ENCODE measurements around the gene TAF15.

TAF15 gene

DNA sequence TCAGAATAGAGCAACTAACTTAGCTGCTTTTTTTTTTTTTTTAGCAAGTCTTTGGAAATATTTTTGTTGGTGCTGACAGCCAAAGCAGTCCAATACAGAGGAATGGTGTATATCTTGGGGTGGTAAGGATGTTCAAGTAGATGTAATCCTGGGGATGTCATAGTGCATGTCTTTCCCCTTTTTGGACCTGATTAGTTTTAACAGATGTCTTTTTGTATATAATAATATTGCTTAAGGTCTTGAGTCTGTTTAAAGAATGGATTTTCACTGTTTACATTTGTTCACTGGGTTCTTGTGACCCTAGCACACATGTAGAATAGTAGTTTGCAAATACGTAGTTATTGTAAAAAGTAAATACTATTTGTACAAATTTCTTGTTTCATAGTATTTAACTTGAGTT lies 7.9 kb downstream of the TAF15 start:
- no peak for DNase-seq (ENCODE audit: low read depth in 1 of 2, low spot score in 1 of 2)

DNA sequence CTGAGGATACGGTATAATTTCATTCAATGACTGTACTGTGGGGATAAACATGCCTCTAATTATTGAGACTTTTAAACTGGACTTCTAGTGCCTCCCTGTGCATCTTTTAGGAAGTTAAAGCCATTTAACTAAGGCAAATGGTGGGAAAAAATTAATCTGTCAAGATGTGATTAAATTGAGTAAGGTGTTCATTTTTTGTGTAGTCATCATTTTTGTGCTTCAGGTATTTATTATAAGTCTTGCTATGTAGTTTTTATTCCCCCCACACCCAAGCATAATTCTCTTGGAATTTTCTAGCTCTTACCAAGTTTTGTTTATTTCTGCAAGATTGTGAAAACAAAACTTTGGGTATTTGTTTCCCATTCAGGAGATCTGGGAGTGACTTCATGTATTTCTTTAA lies 10.2 kb downstream of the TAF15 start:
- no peak for DNase-seq (ENCODE audit: low read depth in 1 of 2, low spot score in 1 of 2)

DNA sequence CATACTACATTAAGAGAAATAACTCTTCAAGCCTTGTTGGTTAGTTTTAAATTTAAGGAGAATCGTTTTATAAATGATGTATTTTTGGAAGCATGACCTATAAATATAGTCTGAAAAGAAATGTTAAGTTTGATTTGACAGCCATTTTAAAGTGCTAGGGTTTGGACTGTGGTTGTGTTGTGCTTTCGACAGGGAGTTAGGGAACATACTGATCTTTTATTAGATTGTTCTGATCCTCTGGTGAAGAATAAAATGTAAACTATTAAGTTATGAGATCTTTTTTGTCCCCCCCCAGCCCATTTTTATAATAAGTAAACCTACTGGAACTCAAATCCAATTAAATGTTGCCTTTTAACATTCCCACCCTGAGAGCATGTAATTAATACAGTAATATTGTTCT lies 12.0 kb downstream of the TAF15 start:
- DNase-seq (ENCODE audit: low read depth in 1 of 2, low spot score in 1 of 2) = no peak

DNA sequence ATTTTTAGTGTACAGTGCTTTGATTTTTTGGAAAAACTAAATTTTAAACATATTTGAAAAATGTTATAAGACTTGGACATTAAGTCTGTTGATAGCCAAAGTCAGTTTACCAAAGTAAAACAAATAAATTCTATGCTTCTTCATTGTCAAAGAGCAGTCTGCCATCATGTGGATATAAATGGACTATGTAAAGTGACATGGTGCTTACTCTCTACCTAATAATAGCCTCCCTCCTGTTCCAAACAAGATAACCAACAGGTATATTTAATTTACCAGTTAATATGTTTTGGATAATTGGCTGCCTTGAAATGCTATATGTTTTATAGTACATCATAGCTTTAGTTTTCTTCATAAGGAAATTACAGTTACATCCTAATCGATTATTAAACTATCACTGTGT lies 15.9 kb downstream of the TAF15 start:
- no peak for DNase-seq (ENCODE audit: low read depth in 1 of 2, low spot score in 1 of 2)

- no peak for DNase-seq (ENCODE audit: low read depth in 1 of 2, low spot score in 1 of 2)
Observed at GRCh38 chr17:35841101-35841500, 31.8 kb downstream of the TAF15 start.

DNA sequence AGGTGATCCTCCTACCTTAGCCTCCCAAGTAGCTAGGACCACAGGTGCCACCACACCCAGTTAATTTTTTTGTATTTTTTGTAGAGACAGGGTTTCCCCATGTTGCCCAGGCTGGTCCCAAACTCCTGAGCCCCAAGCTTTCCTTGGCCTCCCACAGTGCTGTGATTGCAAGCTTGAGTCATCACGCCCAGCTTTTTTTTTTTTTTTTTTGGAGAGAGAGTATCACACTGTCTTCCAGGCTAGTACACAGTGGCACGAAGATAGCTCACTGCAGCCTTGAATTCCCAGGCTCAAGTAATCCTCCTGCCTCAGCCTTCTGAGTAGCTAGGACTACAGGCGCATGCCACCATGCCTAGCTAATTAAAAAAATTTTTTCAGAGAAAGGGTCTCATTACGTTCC lies 32.2 kb downstream of the TAF15 start:
- DNase-seq (ENCODE audit: low read depth in 1 of 2, low spot score in 1 of 2) = no peak

GRCh38 chr17:35842239-35842638 lies 33.0 kb downstream of the TAF15 start:
- no peak for DNase-seq (ENCODE audit: low read depth in 1 of 2, low spot score in 1 of 2)

GRCh38 chr17:35843698-35844097 lies 34.4 kb downstream of the TAF15 start:
- no peak for DNase-seq (ENCODE audit: low read depth in 1 of 2, low spot score in 1 of 2)

GRCh38 chr17:35844547-35844946 lies 35.3 kb downstream of the TAF15 start:
- no peak for DNase-seq (ENCODE audit: low read depth in 1 of 2, low spot score in 1 of 2)

DNA sequence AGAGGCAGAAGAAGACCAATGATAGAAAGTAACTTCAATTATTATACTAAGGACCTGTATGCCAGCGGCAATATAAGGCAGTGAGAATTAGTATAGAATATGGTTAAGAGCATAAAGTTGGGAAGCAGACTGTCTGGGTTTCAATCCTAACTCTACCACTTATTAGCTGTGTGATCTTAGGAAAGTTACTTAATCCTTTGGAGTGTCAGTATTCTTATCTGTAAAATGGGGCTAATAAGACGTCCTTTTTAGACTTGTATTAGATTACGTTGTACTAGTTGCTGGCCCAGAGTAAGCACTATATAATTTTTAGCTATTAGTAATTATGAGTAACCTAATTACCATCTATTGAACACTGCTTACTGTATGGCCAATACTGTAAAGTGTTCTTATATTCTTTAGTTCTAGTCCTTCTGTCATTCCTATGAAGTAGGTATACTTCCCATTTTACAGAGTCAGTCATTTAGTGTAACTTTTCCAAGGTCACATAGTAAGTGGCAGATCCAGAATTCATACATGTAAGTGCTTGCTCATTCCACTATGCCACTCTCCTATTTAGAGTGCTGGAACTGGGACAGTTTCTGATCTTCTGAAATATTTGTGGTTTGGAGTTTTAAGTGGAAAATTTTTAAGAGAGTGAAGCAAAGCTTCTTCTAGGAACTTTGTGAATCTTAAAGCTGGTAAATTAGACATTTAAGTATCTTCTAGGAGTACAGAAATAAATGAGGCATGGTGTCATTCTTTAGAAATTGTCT lies 36.9 kb downstream of the TAF15 start:
- no peak for DNase-seq (ENCODE audit: low read depth in 1 of 2, low spot score in 1 of 2)

DNA sequence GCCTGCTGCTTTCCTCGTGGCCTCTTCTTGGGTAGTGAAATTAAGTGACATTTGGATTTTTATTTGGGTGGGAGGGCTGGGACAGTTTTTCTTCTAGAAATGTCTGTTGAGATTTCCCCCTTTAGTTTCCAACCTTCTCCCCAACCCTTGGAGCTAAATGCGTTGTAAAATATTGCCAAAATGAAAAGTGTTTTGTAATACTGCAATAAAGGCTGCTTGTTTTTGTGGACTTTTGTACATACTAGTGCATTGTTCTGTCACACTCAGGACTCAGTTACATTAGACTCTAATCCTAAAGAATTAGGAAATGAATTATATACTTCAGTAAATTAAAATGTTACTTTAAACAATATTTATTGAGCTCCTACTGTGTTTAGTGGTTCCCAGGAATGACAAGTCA lies 37.7 kb downstream of the TAF15 start:
- DNase-seq (ENCODE audit: low read depth in 1 of 2, low spot score in 1 of 2) = no peak

DNA sequence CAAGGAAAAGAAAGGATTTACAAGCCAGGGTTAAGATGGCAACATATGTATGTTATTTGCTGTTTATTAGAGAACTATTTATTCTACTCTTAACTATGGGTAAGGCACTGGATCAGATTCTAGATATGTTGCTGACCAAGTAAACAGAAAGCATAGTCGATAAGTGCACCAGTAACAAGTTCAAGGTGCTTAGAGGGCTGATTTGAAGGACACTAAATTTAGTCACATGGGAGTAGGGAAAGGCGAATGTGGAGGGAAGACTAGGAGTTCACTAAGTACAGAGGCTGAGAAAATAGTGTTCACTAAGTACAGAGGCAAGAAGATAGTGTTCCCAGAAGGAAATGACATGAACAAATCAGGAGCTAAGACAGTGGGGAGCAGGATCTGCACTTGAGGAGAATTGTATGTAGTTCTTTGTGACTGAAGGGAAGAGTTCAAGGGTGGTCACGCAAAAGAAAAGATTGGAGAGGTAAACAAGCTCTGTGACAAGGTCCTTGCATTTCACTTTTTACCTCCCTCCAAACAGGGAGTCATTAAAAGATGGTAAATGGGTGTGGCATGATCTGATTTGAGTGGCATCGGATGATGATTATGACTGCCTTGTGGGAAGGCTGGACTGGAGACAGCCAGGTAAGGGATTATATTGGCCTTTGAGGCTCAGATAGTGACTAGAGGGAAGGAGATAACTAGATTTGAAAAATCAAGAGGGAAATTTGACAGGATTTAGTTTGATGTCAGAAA lies 38.5 kb downstream of the TAF15 start:
- no peak for DNase-seq (ENCODE audit: low read depth in 1 of 2, low spot score in 1 of 2)

- peak in 1 of 2 donors; percentile 39 for DNase-seq (ENCODE audit: low read depth in 1 of 2, low spot score in 1 of 2)
Observed at GRCh38 chr17:35849469-35850348, 40.4 kb downstream of the TAF15 start.

DNA sequence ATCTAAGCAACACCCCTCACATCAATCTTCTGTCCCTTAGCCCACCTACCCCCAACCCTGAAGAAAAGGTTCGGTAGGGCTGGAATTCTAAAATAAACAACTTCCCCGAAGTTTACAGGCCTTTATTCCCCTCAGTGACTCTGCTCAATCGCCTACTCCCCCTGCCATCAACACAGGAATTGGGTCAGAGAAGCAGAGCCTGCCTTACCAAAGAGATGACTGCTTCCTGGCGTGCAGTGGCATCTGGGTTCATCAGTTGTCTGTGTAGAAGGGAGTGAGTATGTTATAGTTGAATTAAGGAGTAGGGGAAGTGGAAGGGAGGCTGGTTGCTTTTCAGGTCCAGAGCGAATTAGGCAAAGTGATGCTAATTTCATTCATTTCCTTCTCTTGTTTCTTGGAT lies 46.7 kb downstream of the TAF15 start:
- no peak for DNase-seq (ENCODE audit: low read depth in 1 of 2, low spot score in 1 of 2)

- no peak for DNase-seq (ENCODE audit: low read depth in 1 of 2, low spot score in 1 of 2)
Observed at GRCh38 chr17:35856603-35857002, 47.3 kb downstream of the TAF15 start.

- DNase-seq (ENCODE audit: low read depth in 1 of 2, low spot score in 1 of 2) = no peak
Observed at GRCh38 chr17:35864853-35865252, 55.6 kb downstream of the TAF15 start.

- DNase-seq (ENCODE audit: low read depth in 1 of 2, low spot score in 1 of 2) = no peak
Observed at GRCh38 chr17:35865412-35866340, 56.4 kb downstream of the TAF15 start.

- no peak for DNase-seq (ENCODE audit: low read depth in 1 of 2, low spot score in 1 of 2)
Observed at GRCh38 chr17:35866341-35866950, 57.2 kb downstream of the TAF15 start.

DNA sequence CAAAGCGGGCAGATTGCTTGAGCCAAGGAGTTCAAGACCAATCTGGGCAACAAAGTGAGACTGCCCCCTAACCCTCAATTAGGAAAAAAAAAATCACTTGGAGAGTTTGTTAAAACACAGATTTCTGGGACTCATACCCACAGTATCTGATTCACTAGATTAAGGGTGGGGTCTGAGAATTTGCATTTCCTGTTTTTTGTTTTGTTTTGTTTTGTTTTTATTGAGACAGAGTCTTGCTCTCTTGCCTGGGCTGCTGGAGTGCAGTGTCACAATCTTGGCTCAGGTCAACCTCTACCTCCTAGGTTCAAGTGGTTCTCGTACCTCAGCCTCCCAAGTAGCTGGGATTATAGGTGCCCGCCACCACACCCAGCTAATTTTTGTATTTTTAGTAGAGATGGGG lies 58.3 kb downstream of the TAF15 start:
- no peak for DNase-seq (ENCODE audit: low read depth in 1 of 2, low spot score in 1 of 2)

- DNase-seq (ENCODE audit: low read depth in 1 of 2, low spot score in 1 of 2) = no peak
Observed at GRCh38 chr17:35868737-35869136, 59.5 kb downstream of the TAF15 start, which contains the start of gene HEATR9. Gene HEATR9, minus strand, starts transcription at chr17:35868891. Its CDS starts 149 bp downstream, at chr17:35868742.

Data from activated T-helper 1 cell treated with anti-CD3 and anti-CD28 coated beads, Interleukin-2, amount 50 U/mL, for 16 hours (primary cell).